Measurements from ENCODE around the gene DNAH6.

DNAH6 gene

DNA sequence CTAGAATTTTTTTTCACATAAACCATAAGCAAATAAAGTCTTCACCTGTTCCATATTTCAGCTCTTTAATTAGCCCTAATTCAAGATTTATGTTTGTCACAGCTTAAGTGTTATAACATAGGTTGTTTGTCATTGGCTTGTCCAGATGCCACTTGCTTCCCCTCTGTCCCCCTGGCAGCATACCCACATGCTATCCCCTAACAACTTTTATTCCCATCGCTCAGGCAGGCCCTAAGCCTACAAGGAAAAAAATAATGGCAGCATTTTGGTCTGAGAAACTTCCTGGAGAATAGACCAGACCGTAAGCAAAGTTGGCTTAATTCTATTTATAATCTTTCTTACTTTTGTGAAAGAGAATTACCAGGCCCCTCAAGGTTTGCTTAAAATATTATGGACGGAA is 173.9 kb downstream of the DNAH6 start:
- no peak overlapping the region for H3K23ac ChIP-seq (ENCODE audit: low read length)
- no peak overlapping the region for H3K4me3 ChIP-seq (ENCODE audit: low read depth, low read length)
- no peak overlapping the region for H2AK5ac ChIP-seq (ENCODE audit: low read length)
- H3K9me3 ChIP-seq (ENCODE audit: insufficient read depth, low read depth, low read length) = no peaks in the 10 kb centered on the region
- H3K4me1 ChIP-seq (ENCODE audit: control insufficient read depth in 1 of 2, insufficient read depth in 2 of 2, low read length in 2 of 2) = no peaks in the 10 kb centered on the region
- no peaks in the 10 kb centered on the region for H3K79me2 ChIP-seq (ENCODE audit: control insufficient read depth, insufficient read depth, low read length, poor library complexity)
- H3K9ac ChIP-seq (ENCODE audit: low read length) = no peak overlapping the region
- no peak overlapping the region for H3K4ac ChIP-seq (ENCODE audit: low read depth, low read length)
- H2BK120ac ChIP-seq (ENCODE audit: insufficient read depth, low read length, poor library complexity) = no peak overlapping the region
- H3K27me3 ChIP-seq (ENCODE audit: insufficient read depth, low read length) = no peaks in the 10 kb centered on the region
- H4K12ac ChIP-seq (ENCODE audit: low read depth, low read length) = no peak overlapping the region
- H3K27ac ChIP-seq (ENCODE audit: low read depth, low read length) = no peak overlapping the region
- H3K4me2 ChIP-seq (ENCODE audit: low read length) = no peak overlapping the region
- no peaks in the 10 kb centered on the region for H3K79me1 ChIP-seq (ENCODE audit: low read length)
- WGBS (ENCODE audit: extremely low coverage, insufficient coverage, insufficient read length) = no CpG with 5 or more reads among the region's 3 CpGs
- H3K14ac ChIP-seq (ENCODE audit: low read length) = no peak overlapping the region
- H2BK5ac ChIP-seq (ENCODE audit: low read depth, low read length, poor library complexity) = no peak overlapping the region
- no peak overlapping the region for H4K8ac ChIP-seq (ENCODE audit: low read depth, low read length)
- DNase-seq = no peak
- no peak overlapping the region for H2AFZ ChIP-seq (ENCODE audit: insufficient read depth, low read length, poor library complexity)
- H4K91ac ChIP-seq (ENCODE audit: low read depth, low read length) = no peak overlapping the region
- H3K18ac ChIP-seq (ENCODE audit: low read length) = no peak overlapping the region
- H2BK12ac ChIP-seq (ENCODE audit: low read length) = no peak overlapping the region
- H3K36me3 ChIP-seq (ENCODE audit: control insufficient read depth in 1 of 2, insufficient read depth in 2 of 2, low read length in 2 of 2) = no peaks in the 10 kb centered on the region

DNA sequence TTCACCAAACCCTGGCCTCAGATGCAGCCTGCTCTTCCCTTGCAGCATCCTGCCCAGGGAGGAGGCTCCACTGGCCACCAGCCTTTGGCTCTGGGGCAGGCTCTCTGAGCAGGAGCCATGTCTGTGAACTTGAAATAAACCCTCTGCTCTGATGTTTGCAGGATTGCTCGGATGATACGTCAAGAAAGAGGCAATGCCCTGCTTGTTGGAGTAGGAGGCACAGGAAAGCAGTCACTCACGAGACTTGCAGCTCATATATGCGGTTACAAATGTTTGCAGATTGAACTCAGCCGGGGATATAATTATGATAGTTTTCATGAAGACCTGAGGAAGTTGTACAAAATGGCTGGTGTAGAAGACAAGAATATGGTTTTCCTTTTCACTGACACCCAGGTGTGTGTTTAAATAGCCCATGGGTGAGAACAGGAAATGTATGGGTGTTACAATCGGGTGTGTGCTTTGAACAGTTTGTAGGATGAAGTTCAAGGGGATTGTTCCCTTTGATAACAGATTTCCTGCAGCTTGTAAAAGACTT is 177.9 kb downstream of the DNAH6 start:
- Histone ChIP-seq H3K18ac (ENCODE audit: low read length) (no peak overlapping the region), H3K4ac (ENCODE audit: low read depth, low read length) (no peak overlapping the region), H2AFZ (ENCODE audit: insufficient read depth, low read length, poor library complexity) (no peak overlapping the region), H3K27me3 (ENCODE audit: insufficient read depth, low read length) (no peaks in the 10 kb centered on the region), H2BK12ac (ENCODE audit: low read length) (no peak overlapping the region), H2BK120ac (ENCODE audit: insufficient read depth, low read length, poor library complexity) (no peak overlapping the region), H3K4me1 (ENCODE audit: control insufficient read depth in 1 of 2, insufficient read depth in 2 of 2, low read length in 2 of 2) (no peaks in the 10 kb centered on the region), H3K4me3 (ENCODE audit: low read depth, low read length) (no peak overlapping the region), H4K8ac (ENCODE audit: low read depth, low read length) (no peak overlapping the region), H3K27ac (ENCODE audit: low read depth, low read length) (no peak overlapping the region), H3K4me2 (ENCODE audit: low read length) (no peak overlapping the region), H3K79me1 (ENCODE audit: low read length) (no peaks in the 10 kb centered on the region), H3K9ac (ENCODE audit: low read length) (no peak overlapping the region), H3K36me3 (ENCODE audit: control insufficient read depth in 1 of 2, insufficient read depth in 2 of 2, low read length in 2 of 2) (no peaks in the 10 kb centered on the region), H3K9me3 (ENCODE audit: insufficient read depth, low read depth, low read length) (no peaks in the 10 kb centered on the region), H3K79me2 (ENCODE audit: control insufficient read depth, insufficient read depth, low read length, poor library complexity) (no peaks in the 10 kb centered on the region), H2BK5ac (ENCODE audit: low read depth, low read length, poor library complexity) (no peak overlapping the region), H2AK5ac (ENCODE audit: low read length) (no peak overlapping the region), H4K12ac (ENCODE audit: low read depth, low read length) (no peak overlapping the region), H3K23ac (ENCODE audit: low read length) (no peak overlapping the region), H4K91ac (ENCODE audit: low read depth, low read length) (no peak overlapping the region), H3K14ac (ENCODE audit: low read length) (no peak overlapping the region)
- WGBS (ENCODE audit: extremely low coverage, insufficient coverage, insufficient read length) = no CpG with 5 or more reads among the region's 6 CpGs
- no peak for DNase-seq

- Histone ChIP-seq H2AFZ (ENCODE audit: insufficient read depth, low read length, poor library complexity) (no peak overlapping the region), H4K91ac (ENCODE audit: low read depth, low read length) (no peak overlapping the region)
Observed at GRCh38 chr2:84697895-84698294, 181.6 kb downstream of the DNAH6 start.

GRCh38 chr2:84700006-84700405 is 183.7 kb downstream of the DNAH6 start:
- Histone ChIP-seq H3K4ac (ENCODE audit: low read depth, low read length) (no peak overlapping the region), H3K79me2 (ENCODE audit: control insufficient read depth, insufficient read depth, low read length, poor library complexity) (no peaks in the 10 kb centered on the region)
- WGBS (ENCODE audit: extremely low coverage, insufficient coverage, insufficient read length) = no CpG with 5 or more reads among the region's 3 CpGs

More at GRCh38 chr2:84697895-84698294, 181.6 kb downstream of the DNAH6 start:
- no peak overlapping the region for H3K14ac ChIP-seq (ENCODE audit: low read length)
- H3K4me3 ChIP-seq (ENCODE audit: low read depth, low read length) = no peak overlapping the region
- H3K27ac ChIP-seq (ENCODE audit: low read depth, low read length) = no peak overlapping the region
- no peak overlapping the region for H2BK12ac ChIP-seq (ENCODE audit: low read length)
- H3K18ac ChIP-seq (ENCODE audit: low read length) = no peak overlapping the region
- H2AK5ac ChIP-seq (ENCODE audit: low read length) = no peak overlapping the region
- H3K4me2 ChIP-seq (ENCODE audit: low read length) = no peak overlapping the region
- no peaks in the 10 kb centered on the region for H3K79me2 ChIP-seq (ENCODE audit: control insufficient read depth, insufficient read depth, low read length, poor library complexity)
- H3K4ac ChIP-seq (ENCODE audit: low read depth, low read length) = no peak overlapping the region
- H3K23ac ChIP-seq (ENCODE audit: low read length) = no peak overlapping the region
- no peaks in the 10 kb centered on the region for H3K36me3 ChIP-seq (ENCODE audit: control insufficient read depth in 1 of 2, insufficient read depth in 2 of 2, low read length in 2 of 2)
- no peaks in the 10 kb centered on the region for H3K79me1 ChIP-seq (ENCODE audit: low read length)
- H4K8ac ChIP-seq (ENCODE audit: low read depth, low read length) = no peak overlapping the region
- H4K12ac ChIP-seq (ENCODE audit: low read depth, low read length) = no peak overlapping the region
- no peaks in the 10 kb centered on the region for H3K4me1 ChIP-seq (ENCODE audit: control insufficient read depth in 1 of 2, insufficient read depth in 2 of 2, low read length in 2 of 2)
- no peak overlapping the region for H3K9ac ChIP-seq (ENCODE audit: low read length)
- DNase-seq = peak; percentile 37 to 70
- H2BK120ac ChIP-seq (ENCODE audit: insufficient read depth, low read length, poor library complexity) = no peak overlapping the region
- H2BK5ac ChIP-seq (ENCODE audit: low read depth, low read length, poor library complexity) = no peak overlapping the region
- no peaks in the 10 kb centered on the region for H3K27me3 ChIP-seq (ENCODE audit: insufficient read depth, low read length)
- H3K9me3 ChIP-seq (ENCODE audit: insufficient read depth, low read depth, low read length) = peaks cover 3% of the 10 kb centered on the region
- no CpG with 5 or more reads among the region's 2 CpGs for WGBS (ENCODE audit: extremely low coverage, insufficient coverage, insufficient read length)

More at GRCh38 chr2:84700006-84700405, 183.7 kb downstream of the DNAH6 start:
- Histone ChIP-seq H3K4me1 (ENCODE audit: control insufficient read depth in 1 of 2, insufficient read depth in 2 of 2, low read length in 2 of 2) (no peaks in the 10 kb centered on the region), H3K9ac (ENCODE audit: low read length) (no peak overlapping the region), H3K4me3 (ENCODE audit: low read depth, low read length) (no peak overlapping the region), H2BK5ac (ENCODE audit: low read depth, low read length, poor library complexity) (no peak overlapping the region), H2BK12ac (ENCODE audit: low read length) (no peak overlapping the region), H3K4me2 (ENCODE audit: low read length) (no peak overlapping the region), H4K8ac (ENCODE audit: low read depth, low read length) (no peak overlapping the region), H2BK120ac (ENCODE audit: insufficient read depth, low read length, poor library complexity) (no peak overlapping the region), H2AK5ac (ENCODE audit: low read length) (no peak overlapping the region), H4K91ac (ENCODE audit: low read depth, low read length) (no peak overlapping the region), H3K27ac (ENCODE audit: low read depth, low read length) (no peak overlapping the region), H3K9me3 (ENCODE audit: insufficient read depth, low read depth, low read length) (peaks cover 5% of the 10 kb centered on the region), H3K23ac (ENCODE audit: low read length) (no peak overlapping the region), H3K18ac (ENCODE audit: low read length) (no peak overlapping the region), H4K12ac (ENCODE audit: low read depth, low read length) (no peak overlapping the region), H2AFZ (ENCODE audit: insufficient read depth, low read length, poor library complexity) (no peak overlapping the region), H3K14ac (ENCODE audit: low read length) (no peak overlapping the region), H3K36me3 (ENCODE audit: control insufficient read depth in 1 of 2, insufficient read depth in 2 of 2, low read length in 2 of 2) (no peaks in the 10 kb centered on the region), H3K27me3 (ENCODE audit: insufficient read depth, low read length) (no peaks in the 10 kb centered on the region), H3K79me1 (ENCODE audit: low read length) (no peaks in the 10 kb centered on the region)
- DNase-seq = peak; percentile 45 to 67

Data from trophoblast cell (in vitro differentiated cells and primary cell).